ENCODE measurements around the gene APP. TPM values are rescaled to one million over a fixed set of nuclear protein-coding genes. Genes with fewer than 3 reads are reported as not detected.

Gene APP
- total RNA-seq, 1 donor from 2014 or later = 306 TPM

DNA sequence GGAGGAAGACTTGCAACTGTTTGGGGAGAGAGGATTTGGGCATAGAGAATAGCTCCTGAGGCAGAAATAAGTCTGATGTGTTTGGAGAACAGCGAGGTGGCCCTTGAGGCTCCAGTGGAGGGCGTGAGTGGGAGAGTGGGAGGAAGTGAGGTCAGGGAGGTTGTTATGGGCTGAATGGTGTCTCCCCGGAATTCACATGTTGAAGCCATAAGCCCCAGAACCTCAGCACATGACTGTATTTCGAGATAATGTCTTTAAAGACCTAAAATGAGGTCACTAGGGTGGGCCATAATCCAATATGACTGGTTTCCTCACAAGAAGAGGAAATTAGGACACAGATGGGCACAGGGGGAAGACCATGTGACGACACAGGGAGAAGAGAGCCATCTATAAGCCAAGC is 17.9 kb upstream of the APP start:
- Mint-ChIP-seq H3K27ac (no peak overlapping the region), H3K4me3 (no peak overlapping the region), H3K4me1 (peaks cover 3% of the 10 kb centered on the region), H3K9me3 (peaks cover 10% of the 10 kb centered on the region), H3K27me3 (ENCODE audit: insufficient read depth, low read depth) (peaks cover 10% of the 10 kb centered on the region), H3K36me3 (peaks cover 4% of the 10 kb centered on the region)
- no peak overlapping the region for H2AFZ ChIP-seq (replicated peaks)
- no peaks in the 10 kb centered on the region for H3K4me1 ChIP-seq
- no peaks in the 10 kb centered on the region for H3K36me3 ChIP-seq
- H3F3A ChIP-seq (ENCODE audit: low read depth) = no peaks in the 10 kb centered on the region
- H3K9ac ChIP-seq = no peak overlapping the region
- no peaks in the 10 kb centered on the region for H3K79me2 ChIP-seq (ENCODE audit: low read depth)
- no peak overlapping the region for H3K4me3 ChIP-seq
- no peak overlapping the region for H3K4me2 ChIP-seq
- H3K27me3 ChIP-seq = no peaks in the 10 kb centered on the region
- TF ChIP-seq EZH2phosphoT487 (IDR thresholded peaks at IDR 0.05) = no peak
- no peak for TF ChIP-seq EZH2 (IDR thresholded peaks at IDR 0.05)
- TF ChIP-seq, protein P1, sequence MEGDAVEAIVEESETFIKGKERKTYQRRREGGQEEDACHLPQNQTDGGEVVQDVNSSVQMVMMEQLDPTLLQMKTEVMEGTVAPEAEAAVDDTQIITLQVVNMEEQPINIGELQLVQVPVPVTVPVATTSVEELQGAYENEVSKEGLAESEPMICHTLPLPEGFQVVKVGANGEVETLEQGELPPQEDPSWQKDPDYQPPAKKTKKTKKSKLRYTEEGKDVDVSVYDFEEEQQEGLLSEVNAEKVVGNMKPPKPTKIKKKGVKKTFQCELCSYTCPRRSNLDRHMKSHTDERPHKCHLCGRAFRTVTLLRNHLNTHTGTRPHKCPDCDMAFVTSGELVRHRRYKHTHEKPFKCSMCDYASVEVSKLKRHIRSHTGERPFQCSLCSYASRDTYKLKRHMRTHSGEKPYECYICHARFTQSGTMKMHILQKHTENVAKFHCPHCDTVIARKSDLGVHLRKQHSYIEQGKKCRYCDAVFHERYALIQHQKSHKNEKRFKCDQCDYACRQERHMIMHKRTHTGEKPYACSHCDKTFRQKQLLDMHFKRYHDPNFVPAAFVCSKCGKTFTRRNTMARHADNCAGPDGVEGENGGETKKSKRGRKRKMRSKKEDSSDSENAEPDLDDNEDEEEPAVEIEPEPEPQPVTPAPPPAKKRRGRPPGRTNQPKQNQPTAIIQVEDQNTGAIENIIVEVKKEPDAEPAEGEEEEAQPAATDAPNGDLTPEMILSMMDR (IDR thresholded peaks at IDR 0.05) = no peak
- H3K9me3 ChIP-seq (ENCODE audit: low read depth) = no peaks in the 10 kb centered on the region
- no peaks in the 10 kb centered on the region for H4K20me1 ChIP-seq (ENCODE audit: low read depth)
- no peak for DNase-seq (ENCODE audit: low spot score)
- no peak overlapping the region for H3K27ac ChIP-seq

DNA sequence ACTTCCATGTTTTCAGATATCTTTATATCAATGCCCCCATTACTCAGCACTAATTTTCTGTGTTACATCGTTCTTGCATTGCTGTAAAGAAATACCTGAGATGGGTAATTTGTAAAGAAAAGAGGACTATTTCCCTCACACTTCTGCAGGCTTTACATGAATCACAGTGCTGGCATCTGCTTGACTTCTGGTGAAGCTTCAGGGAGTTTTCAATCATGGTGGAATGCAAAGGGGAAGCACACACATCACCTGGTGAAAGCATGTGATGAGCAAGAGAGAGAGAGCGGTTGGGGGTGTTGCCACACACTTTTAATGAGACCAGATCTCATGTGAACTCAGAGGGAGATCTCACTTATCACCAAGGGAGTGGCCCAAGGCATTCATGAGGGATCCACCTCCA is 14.9 kb upstream of the APP start:
- H3K4me2 ChIP-seq = no peak overlapping the region
- DNase-seq (ENCODE audit: low spot score) = no peak

DNA sequence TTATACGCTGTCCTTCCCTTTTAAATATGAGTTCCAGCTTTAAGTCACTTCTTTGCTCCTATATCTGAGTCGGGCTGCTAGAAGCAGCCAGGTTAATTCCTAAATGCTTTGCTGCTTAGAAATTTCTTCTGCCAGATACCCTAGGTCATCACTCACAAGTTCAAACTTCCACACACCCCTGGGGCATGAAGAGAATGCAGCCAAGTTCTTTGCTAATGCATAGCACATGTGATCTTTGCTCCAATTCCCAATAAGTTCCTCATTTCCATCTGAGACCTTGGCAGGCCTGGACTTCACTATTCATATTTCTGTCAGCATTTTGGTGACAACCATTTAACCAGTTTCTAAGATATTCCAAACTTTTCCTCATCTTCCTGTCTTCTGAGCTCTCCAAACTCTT is 14.5 kb upstream of the APP start:
- H3K9ac ChIP-seq = no peak overlapping the region
- TF ChIP-seq EZH2 (IDR thresholded peaks at IDR 0.05) (no peak), EZH2phosphoT487 (IDR thresholded peaks at IDR 0.05) (no peak)
- TF ChIP-seq, protein P1 (IDR thresholded peaks at IDR 0.05) = no peak
- Mint-ChIP-seq H3K27ac (no peak overlapping the region), H3K4me3 (no peak overlapping the region), H3K36me3 (no peaks in the 10 kb centered on the region), H3K4me1 (no peaks in the 10 kb centered on the region), H3K9me3 (peaks cover 7% of the 10 kb centered on the region), H3K27me3 (ENCODE audit: insufficient read depth, low read depth) (peaks cover 3% of the 10 kb centered on the region)
- no peak for DNase-seq (ENCODE audit: low spot score)
- no peak overlapping the region for H3K4me2 ChIP-seq
- H3F3A ChIP-seq (ENCODE audit: low read depth) = no peaks in the 10 kb centered on the region
- no peak overlapping the region for H3K4me3 ChIP-seq
- H3K9me3 ChIP-seq (ENCODE audit: low read depth) = no peaks in the 10 kb centered on the region
- H3K4me1 ChIP-seq = no peaks in the 10 kb centered on the region
- H4K20me1 ChIP-seq (ENCODE audit: low read depth) = no peaks in the 10 kb centered on the region
- no peaks in the 10 kb centered on the region for H3K27me3 ChIP-seq
- H3K36me3 ChIP-seq = no peaks in the 10 kb centered on the region
- no peaks in the 10 kb centered on the region for H3K79me2 ChIP-seq (ENCODE audit: low read depth)
- H2AFZ ChIP-seq (replicated peaks) = no peak overlapping the region
- no peak overlapping the region for H3K27ac ChIP-seq

More for the DNA sequence above, 14.9 kb upstream of the APP start:
- Histone ChIP-seq H3F3A (ENCODE audit: low read depth) (no peaks in the 10 kb centered on the region), H3K4me3 (no peak overlapping the region), H3K27ac (no peak overlapping the region), H4K20me1 (ENCODE audit: low read depth) (no peaks in the 10 kb centered on the region), H3K4me1 (no peaks in the 10 kb centered on the region), H3K9me3 (ENCODE audit: low read depth) (no peaks in the 10 kb centered on the region), H3K36me3 (no peaks in the 10 kb centered on the region), H2AFZ (replicated peaks) (no peak overlapping the region), H3K27me3 (no peaks in the 10 kb centered on the region), H3K79me2 (ENCODE audit: low read depth) (no peaks in the 10 kb centered on the region), H3K9ac (no peak overlapping the region)
- Mint-ChIP-seq H3K36me3 (no peaks in the 10 kb centered on the region), H3K4me1 (no peaks in the 10 kb centered on the region), H3K4me3 (no peak overlapping the region), H3K27ac (no peak overlapping the region), H3K27me3 (ENCODE audit: insufficient read depth, low read depth) (peaks cover 3% of the 10 kb centered on the region), H3K9me3 (peaks cover 7% of the 10 kb centered on the region)
- no peak for TF ChIP-seq EZH2phosphoT487 (IDR thresholded peaks at IDR 0.05)
- TF ChIP-seq, protein P1 (IDR thresholded peaks at IDR 0.05) = no peak

Data from neural progenitor cell (in vitro differentiated cells).